A673 (cell line): ENCODE data around the gene MACROD1. TPM values are rescaled to one million over a fixed set of nuclear protein-coding genes. Genes with fewer than 3 reads are reported as not detected.

Experiments used
- BruUV-seq: library from RNA; stranded (reverse); fragments of 400-500 nt; replicated peaks from 2 replicates; lab custom pipeline; 2021; lab: Mats Ljungman, UMichigan
- CTCF ChIA-PET: fragments of 300-600 bp; sonication (Branson Sonifier 250); formaldehyde crosslinking; loops from one replicate; lab custom pipeline; 2022; ENCODE audit warnings: antibody characterized with exemption; lab: Charles Lee
- POLR2A ChIA-PET: fragments of 300-600 bp; sonication (Branson Sonifier 250); formaldehyde crosslinking; loops from one replicate; lab custom pipeline; 2022; ENCODE audit warnings: antibody characterized with exemption; ENCODE audit not compliant: low non-redundant PET; lab: Charles Lee
- DNase-seq: peaks from one replicate; pipeline ENCODE4 v3.0.0-alpha.2; 2015; ENCODE audit warnings: low spot score
- H3K27ac ChIP-seq: fragments of 200-600 bp; sonication (generic); 2 replicates; pipeline ENCODE4 v1.5.1; 2016; ENCODE audit warnings: mixed run types, low read depth, mild to moderate bottlenecking, mixed read lengths, antibody characterized with exemption, low read length; ENCODE audit not compliant: poor library complexity, severe bottlenecking
- H3K27me3 ChIP-seq: fragments of 200-600 bp; sonication (generic); replicated peaks from 2 replicates; pipeline ENCODE4 v1.6.1; 2017; ENCODE audit warnings: mixed run types, low read depth, mild to moderate bottlenecking, mixed read lengths, antibody characterized with exemption, low read length; ENCODE audit not compliant: insufficient read depth, poor library complexity
- H3K36me3 ChIP-seq: fragments of 200-600 bp; sonication (generic); 2 replicates; pipeline ENCODE4 v1.6.1; 2016; ENCODE audit warnings: mixed run types, mild to moderate bottlenecking, mixed read lengths, antibody characterized with exemption, low read length; ENCODE audit not compliant: insufficient read depth, poor library complexity, severe bottlenecking
- H3K4me1 ChIP-seq: fragments of 200-600 bp; sonication (generic); 2 replicates; pipeline ENCODE4 v1.6.1; 2017; ENCODE audit warnings: mixed run types, mild to moderate bottlenecking, mixed read lengths, antibody characterized with exemption, low read length; ENCODE audit not compliant: insufficient read depth, poor library complexity, severe bottlenecking
- H3K4me3 ChIP-seq: fragments of 200-600 bp; sonication (generic); 2 replicates; pipeline ENCODE4 v1.5.1; 2016; ENCODE audit warnings: low read depth, mixed run types, mild to moderate bottlenecking, mixed read lengths, low read length; ENCODE audit not compliant: poor library complexity, severe bottlenecking
- H3K9me3 ChIP-seq: fragments of 200-600 bp; sonication (generic); 2 replicates; pipeline ENCODE4 v1.6.1; 2016; ENCODE audit warnings: mixed run types, low read depth, mild to moderate bottlenecking, mixed read lengths, antibody characterized with exemption, low read length; ENCODE audit not compliant: poor library complexity, severe bottlenecking
- EZH2 ChIP-seq: fragments of 200-600 bp; sonication (generic); IDR thresholded peaks from 2 replicates; pipeline ENCODE4 v1.6.1; 2017; ENCODE audit warnings: borderline replicate concordance, low read depth, mild to moderate bottlenecking, mixed read lengths, antibody characterized with exemption, low read length; ENCODE audit not compliant: poor library complexity, severe bottlenecking
- intact Hi-C: fragments of 100-400 bp; cut with micrococcal nuclease; formaldehyde crosslinking; loops from one replicate; pipeline ENCODE4 v1.10.0; 2022; ENCODE audit not compliant: unreplicated experiment
- total RNA-seq: library from RNA; stranded (reverse); gene quantifications from 2 replicates; pipeline ENCODE4 v1.2.3, GENCODE V29; 2021
- TF ChIP-seq, protein P1 (sequence below): fragments of 300-800, 200-600 bp; sonication (generic); conservative IDR thresholded peaks from 2 replicates; pipeline ENCODE4 v1.5.1; 2017; ENCODE audit warnings: low read depth, mild to moderate bottlenecking, antibody characterized with exemption, low read length, moderate library complexity, mixed read lengths

MACROD1 gene
- total RNA-seq, 1 experiment from 2014 or later: 28.7 TPM

GRCh38 chr11:64034411-64034811 is 131.5 kb downstream of the MACROD1 start:
- POLR2A ChIA-PET: no interaction called here
- BruUV-seq: no TSS peak
- no peak overlapping the region for H3K27ac ChIP-seq

DNA sequence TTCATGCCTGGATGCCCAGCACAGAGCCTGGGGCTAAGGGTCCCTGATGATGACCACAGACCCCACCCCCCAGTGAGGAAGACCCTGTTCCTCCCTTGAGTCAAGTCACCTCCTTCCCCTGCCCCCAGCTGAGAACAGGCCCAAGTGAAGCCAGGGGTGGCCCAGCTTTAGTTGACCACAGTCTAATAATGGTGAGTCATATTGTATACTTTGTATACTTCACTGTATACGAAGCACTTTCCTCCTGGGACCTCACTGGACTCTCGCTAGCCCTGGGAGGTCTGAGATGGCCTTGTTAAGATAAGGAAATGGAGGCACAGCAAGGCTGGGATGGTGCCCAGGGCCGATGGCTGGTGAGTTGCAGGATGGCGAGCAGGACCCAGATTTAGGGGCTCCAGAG is 133.9 kb downstream of the MACROD1 start:
- peaks cover 27% of the 10 kb centered on the region for H3K4me1 ChIP-seq
- no TSS peak for BruUV-seq
- H3K9me3 ChIP-seq: no peaks in the 10 kb centered on the region
- intact Hi-C loops: no loop called here
- CTCF ChIA-PET: no interaction called here
- H3K36me3 ChIP-seq: no peaks in the 10 kb centered on the region
- H3K4me3 ChIP-seq: no peak overlapping the region
- POLR2A ChIA-PET: no interaction called here
- TF ChIP-seq EZH2: no peak
- TF ChIP-seq, protein P1, sequence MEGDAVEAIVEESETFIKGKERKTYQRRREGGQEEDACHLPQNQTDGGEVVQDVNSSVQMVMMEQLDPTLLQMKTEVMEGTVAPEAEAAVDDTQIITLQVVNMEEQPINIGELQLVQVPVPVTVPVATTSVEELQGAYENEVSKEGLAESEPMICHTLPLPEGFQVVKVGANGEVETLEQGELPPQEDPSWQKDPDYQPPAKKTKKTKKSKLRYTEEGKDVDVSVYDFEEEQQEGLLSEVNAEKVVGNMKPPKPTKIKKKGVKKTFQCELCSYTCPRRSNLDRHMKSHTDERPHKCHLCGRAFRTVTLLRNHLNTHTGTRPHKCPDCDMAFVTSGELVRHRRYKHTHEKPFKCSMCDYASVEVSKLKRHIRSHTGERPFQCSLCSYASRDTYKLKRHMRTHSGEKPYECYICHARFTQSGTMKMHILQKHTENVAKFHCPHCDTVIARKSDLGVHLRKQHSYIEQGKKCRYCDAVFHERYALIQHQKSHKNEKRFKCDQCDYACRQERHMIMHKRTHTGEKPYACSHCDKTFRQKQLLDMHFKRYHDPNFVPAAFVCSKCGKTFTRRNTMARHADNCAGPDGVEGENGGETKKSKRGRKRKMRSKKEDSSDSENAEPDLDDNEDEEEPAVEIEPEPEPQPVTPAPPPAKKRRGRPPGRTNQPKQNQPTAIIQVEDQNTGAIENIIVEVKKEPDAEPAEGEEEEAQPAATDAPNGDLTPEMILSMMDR: no peak
- H3K27ac ChIP-seq: no peak overlapping the region
- no peak for DNase-seq
- H3K27me3 ChIP-seq: peaks cover 14% of the 10 kb centered on the region

More at GRCh38 chr11:64034411-64034811, 131.5 kb downstream of the MACROD1 start:
- CTCF ChIA-PET: interaction anchor here (0.5 kb wide), 1 partner anchor 34 kb away, joined by 5 read pairs; no protein-coding TSS in a partner anchor
- intact Hi-C loops: no loop called here
- H3K27me3 ChIP-seq: peaks cover 14% of the 10 kb centered on the region
- no peak overlapping the region for H3K4me3 ChIP-seq
- no peaks in the 10 kb centered on the region for H3K36me3 ChIP-seq
- no peak for DNase-seq
- peaks cover 17% of the 10 kb centered on the region for H3K4me1 ChIP-seq
- TF ChIP-seq EZH2: no peak
- TF ChIP-seq, protein P1: no peak
- no peaks in the 10 kb centered on the region for H3K9me3 ChIP-seq

- CTCF ChIA-PET: interaction anchor here (0.7 kb wide), 1 partner anchor 196 kb away, joined by 7 read pairs; no protein-coding TSS in a partner anchor
- H3K4me1 ChIP-seq: peaks cover 19% of the 10 kb centered on the region
- no peak for DNase-seq
- TF ChIP-seq, protein P1: no peak
- TF ChIP-seq EZH2: no peak
- no peaks in the 10 kb centered on the region for H3K9me3 ChIP-seq
- H3K27ac ChIP-seq: no peak overlapping the region
- intact Hi-C loops: no loop called here
- POLR2A ChIA-PET: no interaction called here
- no peak overlapping the region for H3K4me3 ChIP-seq
- no TSS peak for BruUV-seq
- no peaks in the 10 kb centered on the region for H3K36me3 ChIP-seq
- H3K27me3 ChIP-seq: peaks cover 10% of the 10 kb centered on the region
These were observed 134.9 kb downstream of the MACROD1 start for GRCh38 chr11:64031001-64031400.
